Transverse colon (tissue), 4 donors: ENCODE data around the gene ONECUT2. TPM values are rescaled to one million over a fixed set of nuclear protein-coding genes. Genes with fewer than 3 reads are reported as not detected.

Experiments used
- DNase-seq: peaks from one replicate; pipeline ENCODE4 v3.0.0-alpha.2; 2019
- H3K27ac ChIP-seq, 4 donors: fragments of 200-600 bp; sonication (generic); 2 replicates each; pipeline ENCODE4 v1.5.1; 2016 to 2018; ENCODE audit warnings: inconsistent platforms in 4 of 4
- H3K27me3 ChIP-seq: fragments of 200-600 bp; sonication (generic); 2 replicates; pipeline ENCODE4 v1.5.1; 2017; ENCODE audit warnings: inconsistent platforms
- H3K36me3 ChIP-seq, 4 donors: fragments of 200-600 bp; sonication (generic); 2 replicates each; pipeline ENCODE4 v1.5.1; 2017 to 2019; ENCODE audit warnings: inconsistent platforms in 4 of 4
- H3K4me1 ChIP-seq, 4 donors: fragments of 200-600 bp; sonication (generic); 2 replicates each; pipeline ENCODE4 v1.5.1; 2017 to 2020; ENCODE audit warnings: inconsistent platforms in 4 of 4
- H3K4me3 ChIP-seq, 4 donors: fragments of 200-600 bp; sonication (generic); 1 replicate in 1 of 4; 2 replicates in 3 of 4; pipeline versions ENCODE4 v1.5.1 to v1.6.1; 2017 to 2019; ENCODE audit warnings: inconsistent platforms in 4 of 4
- H3K9me3 ChIP-seq, 2 donors: fragments of 200-600 bp; sonication (generic); 2 replicates each; pipeline ENCODE4 v1.5.1; 2017 to 2019; ENCODE audit warnings: inconsistent platforms in 2 of 2
- EP300 ChIP-seq: sonication (generic); formaldehyde crosslinking; IDR thresholded peaks from one replicate; pipeline ENCODE4 v1.6.1; 2017; ENCODE audit warnings: antibody characterized with exemption, low read depth
- POLR2A ChIP-seq: fragments of 450-650 bp; IDR thresholded peaks from one replicate; pipeline ENCODE4 v1.6.1; 2016; ENCODE audit warnings: antibody characterized with exemption, mild to moderate bottlenecking, moderate library complexity
- POLR2AphosphoS5 ChIP-seq, 3 donors: sonication (generic); formaldehyde crosslinking; IDR thresholded peaks; one replicate each; pipeline ENCODE4 v1.6.1; 2016; ENCODE audit warnings: antibody characterized with exemption in 3 of 3
- WGBS, 2 donors: methylation state at CpG; one replicate each; pipeline ENCODE4 v1.1.5; 2018; ENCODE audit warnings: low coverage in 1 of 2; 5-methylcytosine and 5-hydroxymethylcytosine counted together
- in situ Hi-C, 4 donors: fragments of 200-750 bp; cut with MboI; loops; one replicate each; pipeline versions ENCODE4 v1.15.0 to v1.15.1; 2017; ENCODE audit warnings: low sequenced_read_pairs in 3 of 4, low pct_ligation_motif_present in 1 of 4, low pct_unique_long_range_greater_than_20kb in 1 of 4
- intact Hi-C: fragments of 100-400 bp; cut with DNase I; formaldehyde crosslinking; loops from one replicate; pipeline ENCODE4 v1.15.1; 2023; ENCODE audit warnings: low total_unique reads
- total RNA-seq, 4 donors: library from RNA; depleted of rRNA; stranded (reverse); fragments of >200 nt; gene quantifications; one replicate each; pipeline ENCODE4 v1.1.0, GENCODE V29; 2016
- TF ChIP-seq, protein P1 (sequence below), 5 experiments: fragments of 200-600 bp in 3 of 5; fragments of 450-650 bp in 2 of 5; sonication (generic) in 3 of 5; IDR thresholded peaks; 1 replicate in 2 of 5; 2 replicates in 3 of 5; pipeline ENCODE4 v1.5.1; 2016 to 2017; ENCODE audit warnings: antibody characterized with exemption in 5 of 5, inconsistent platforms in 3 of 5, mild to moderate bottlenecking in 2 of 5, moderate library complexity in 1 of 5

ONECUT2 gene
- total RNA-seq, 4 donors from 2014 or later, result 0.14 to 0.48 TPM; not detected in 2

DNA sequence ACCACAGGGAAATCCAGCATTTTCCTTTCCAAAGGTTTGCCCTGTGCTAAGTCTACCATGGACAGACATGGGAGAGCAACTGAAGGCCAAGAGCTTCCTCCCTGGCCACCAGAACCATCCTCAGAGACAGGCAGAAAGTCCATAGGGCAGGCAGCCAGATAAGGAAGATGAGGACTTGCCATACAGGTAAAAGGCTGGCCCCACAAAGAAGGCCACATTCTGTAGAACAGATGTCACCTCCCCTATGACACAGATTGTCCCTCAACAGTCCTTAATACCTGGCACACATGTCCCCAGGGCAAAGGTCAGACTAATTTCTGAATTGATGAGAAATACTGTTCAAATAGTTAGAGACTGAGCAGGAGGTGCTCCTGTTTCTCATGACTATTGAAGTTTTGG is 99.3 kb downstream of the ONECUT2 start:
- Histone ChIP-seq H3K36me3 (no peaks in the 10 kb centered on the region), H3K4me3 (no peak overlapping the region), H3K27me3 (no peaks in the 10 kb centered on the region), H3K4me1 (no peaks in the 10 kb centered on the region), H3K27ac (no peak overlapping the region), H3K9me3 (no peaks in the 10 kb centered on the region)
- intact Hi-C loops, result no loop called here
- DNase-seq, result no peak
- in situ Hi-C loops, result no loop called here
- TF ChIP-seq POLR2AphosphoS5 (IDR thresholded peaks at IDR 0.05) (no peak), EP300 (no peak), POLR2A (no peak)
- TF ChIP-seq, protein P1, sequence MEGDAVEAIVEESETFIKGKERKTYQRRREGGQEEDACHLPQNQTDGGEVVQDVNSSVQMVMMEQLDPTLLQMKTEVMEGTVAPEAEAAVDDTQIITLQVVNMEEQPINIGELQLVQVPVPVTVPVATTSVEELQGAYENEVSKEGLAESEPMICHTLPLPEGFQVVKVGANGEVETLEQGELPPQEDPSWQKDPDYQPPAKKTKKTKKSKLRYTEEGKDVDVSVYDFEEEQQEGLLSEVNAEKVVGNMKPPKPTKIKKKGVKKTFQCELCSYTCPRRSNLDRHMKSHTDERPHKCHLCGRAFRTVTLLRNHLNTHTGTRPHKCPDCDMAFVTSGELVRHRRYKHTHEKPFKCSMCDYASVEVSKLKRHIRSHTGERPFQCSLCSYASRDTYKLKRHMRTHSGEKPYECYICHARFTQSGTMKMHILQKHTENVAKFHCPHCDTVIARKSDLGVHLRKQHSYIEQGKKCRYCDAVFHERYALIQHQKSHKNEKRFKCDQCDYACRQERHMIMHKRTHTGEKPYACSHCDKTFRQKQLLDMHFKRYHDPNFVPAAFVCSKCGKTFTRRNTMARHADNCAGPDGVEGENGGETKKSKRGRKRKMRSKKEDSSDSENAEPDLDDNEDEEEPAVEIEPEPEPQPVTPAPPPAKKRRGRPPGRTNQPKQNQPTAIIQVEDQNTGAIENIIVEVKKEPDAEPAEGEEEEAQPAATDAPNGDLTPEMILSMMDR (IDR thresholded peaks at IDR 0.05), result no peak

DNA sequence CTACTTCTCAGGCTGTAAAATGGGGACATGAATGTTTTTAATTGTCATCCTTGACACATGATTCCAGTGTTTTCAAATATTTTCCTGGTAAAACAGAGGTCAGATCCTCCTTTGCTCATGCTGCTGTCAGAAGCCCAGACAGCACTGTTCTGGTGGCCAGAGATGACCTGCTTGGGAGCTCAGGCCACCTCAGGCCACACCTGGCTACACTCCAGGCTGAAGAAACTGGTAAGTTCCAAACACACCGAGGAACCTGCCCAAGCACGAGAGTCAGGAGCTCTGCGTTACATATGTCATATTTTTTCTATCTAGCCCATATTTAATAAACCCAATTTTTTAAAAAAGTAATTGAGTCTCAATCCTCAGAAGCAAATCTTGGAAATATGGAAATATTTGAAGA is 103.4 kb downstream of the ONECUT2 start:
- H3K4me3 ChIP-seq, result no peak overlapping the region
- in situ Hi-C loops (no loop called here), intact Hi-C loops (no loop called here)
- WGBS, 2 donors, result 94% methylated on average over 3 of the region's 3 CpGs; no CpG with 5 or more reads in 1 of the 2 donors
- no peaks in the 10 kb centered on the region for H3K9me3 ChIP-seq
- TF ChIP-seq POLR2AphosphoS5 (IDR thresholded peaks at IDR 0.05), result no peak
- TF ChIP-seq POLR2A, result no peak
- no peak for TF ChIP-seq EP300
- TF ChIP-seq, protein P1 (IDR thresholded peaks at IDR 0.05), result no peak
- no peaks in the 10 kb centered on the region for H3K4me1 ChIP-seq
- H3K36me3 ChIP-seq, result no peaks in the 10 kb centered on the region
- H3K27ac ChIP-seq, result no peak overlapping the region
- no peak for DNase-seq
- no peaks in the 10 kb centered on the region for H3K27me3 ChIP-seq

DNA sequence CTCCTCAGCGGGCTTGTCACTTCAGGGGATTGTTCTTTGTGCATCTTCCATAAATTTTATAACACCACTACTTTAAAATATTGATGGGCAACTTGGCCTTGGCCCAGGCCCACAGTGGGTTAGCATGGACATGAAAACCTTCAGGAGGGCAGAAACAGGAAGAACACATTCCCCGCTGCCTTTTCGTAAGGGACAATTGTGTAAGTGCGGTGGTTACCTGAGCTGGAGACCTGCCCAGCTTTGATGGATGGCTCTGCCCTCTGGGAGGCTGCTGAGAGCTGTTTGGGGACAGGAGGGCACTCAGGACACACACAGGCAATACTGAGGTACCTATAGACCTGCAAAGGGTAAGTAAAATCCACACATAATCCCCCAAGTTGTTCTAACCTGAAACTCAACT is 104.5 kb downstream of the ONECUT2 start:
- Histone ChIP-seq H3K4me3 (no peak overlapping the region), H3K27ac (no peak overlapping the region), H3K4me1 (no peaks in the 10 kb centered on the region), H3K27me3 (no peaks in the 10 kb centered on the region), H3K36me3 (no peaks in the 10 kb centered on the region), H3K9me3 (no peaks in the 10 kb centered on the region)
- 85 to 86% methylated on average over 4 of the region's 4 CpGs for WGBS, 2 donors
- no peak for DNase-seq
- TF ChIP-seq, protein P1 (IDR thresholded peaks at IDR 0.05), result no peak
- TF ChIP-seq POLR2A (no peak), POLR2AphosphoS5 (IDR thresholded peaks at IDR 0.05) (no peak), EP300 (no peak)
- intact Hi-C loops, result no loop called here
- in situ Hi-C loops, result no loop called here

Other genes with a start within 250 kb of the ONECUT2 start
- gene ST8SIA3, start 82.8 kb upstream of the ONECUT2 start, total RNA-seq, result under 1 TPM in 2 of 4 donors, not detected in 2; under 0.01 to 0.14 TPM
- 10 to 100 TPM in 3 of 4 donors, 1 to 10 TPM in 1; 9.6 to 36.0 (median 28.3) TPM for gene FECH, start 151.3 kb downstream of the ONECUT2 start, total RNA-seq
- 100 to 1,000 TPM in 2 of 4 donors, 10 to 100 TPM in 2; 80.8 to 186 (median 129) TPM for gene NARS1, start 186.5 kb downstream of the ONECUT2 start, total RNA-seq